ENCODE data around the gene FAHD2B. TPM values are rescaled to one million over a fixed set of nuclear protein-coding genes. Genes with fewer than 3 reads are reported as not detected.
A peak's percentile ranks its signal among the peaks of the same experiment; 100 is the strongest.
"Not testable (repeated sequence)": the region's sequence is repeated elsewhere in the genome, so short reads cannot be mapped to it uniquely, and the experiment has no call there.

Gene FAHD2B
- total RNA-seq (ENCODE audit: low replicate concordance) = 0.90 and 2.5 TPM in 2 replicates

DNA sequence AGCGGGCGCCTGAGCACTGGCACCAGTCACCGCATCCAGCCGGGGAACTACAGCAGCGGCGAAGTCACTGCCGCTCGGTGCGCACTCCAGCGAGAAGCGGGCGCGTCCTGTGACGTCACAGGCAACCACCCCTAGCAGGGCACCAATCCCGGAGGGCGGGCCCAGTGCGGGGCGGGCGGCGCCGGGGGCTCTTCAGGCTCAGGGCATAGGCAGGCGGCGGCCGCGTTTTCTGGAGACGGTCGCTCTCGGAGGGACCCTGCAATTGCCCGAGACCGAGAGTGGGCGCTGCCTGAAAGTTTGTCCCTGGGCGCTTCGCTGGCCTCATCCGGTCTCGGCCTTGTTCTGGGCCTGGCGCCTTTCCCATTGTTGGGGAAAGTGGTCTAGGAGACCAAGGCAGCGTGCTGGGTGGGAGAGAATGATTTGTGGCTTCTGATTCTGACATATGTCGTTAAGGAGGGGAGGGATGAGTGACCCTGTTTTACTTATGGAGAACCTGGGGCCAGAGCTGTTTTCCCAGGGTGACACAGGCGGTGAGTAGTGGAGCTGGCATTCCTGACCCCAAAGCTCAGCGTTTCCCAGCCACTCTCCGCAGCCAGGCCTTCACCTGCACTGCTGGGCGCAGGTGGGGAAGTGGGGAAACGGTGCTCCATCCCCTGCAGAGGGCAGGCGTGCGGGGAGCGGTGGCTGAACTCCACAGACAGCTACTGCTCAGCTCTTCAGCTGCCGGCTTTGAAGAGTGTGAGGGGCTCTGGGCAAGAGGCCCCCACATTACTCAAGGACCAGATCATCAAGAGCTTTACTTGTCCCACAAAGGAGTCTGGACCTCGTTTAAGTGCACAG, at the start of gene FAHD2B:
FAHD2B (minus strand) TSS at position 111 of the 840 bp plus-strand sequence. CDS start 3,176 bp downstream, outside the sequence.
- H3K4me3 ChIP-seq (ENCODE audit: low read depth, low read length) = peak within 1 kb of the TSS; percentile 40
- peak; percentile 8 for DNase-seq (ENCODE audit: low read depth)

GRCh38 chr2:97144016-97144415, 49.3 kb upstream of the FAHD2B start:
- not testable (repeated sequence) for H3K4me3 ChIP-seq (ENCODE audit: low read depth, low read length); DNase-seq (ENCODE audit: low read depth)

DNA sequence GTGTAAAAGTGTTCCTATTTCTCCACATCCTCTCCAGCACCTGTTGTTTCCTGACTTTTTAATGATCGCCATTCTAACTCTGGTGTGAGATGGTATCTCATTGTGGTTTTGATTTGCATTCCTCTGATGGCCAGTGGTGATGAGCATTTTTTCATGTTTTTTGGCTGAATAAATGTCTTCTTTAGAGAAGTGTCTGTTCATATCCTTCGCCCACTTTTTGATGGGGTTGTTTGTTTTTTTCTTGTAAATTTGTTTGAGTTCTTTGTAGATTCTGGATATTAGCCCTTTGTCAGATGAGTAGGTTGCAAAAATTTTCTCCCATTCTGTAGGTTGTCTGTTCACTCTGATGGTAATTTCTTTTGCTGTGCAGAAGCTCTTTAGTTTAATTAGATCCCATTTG, 34.4 kb upstream of the FAHD2B start:
- H3K4me3 ChIP-seq (ENCODE audit: low read depth, low read length); DNase-seq (ENCODE audit: low read depth): not testable (repeated sequence)

GRCh38 chr2:97113882-97114255, 19.2 kb upstream of the FAHD2B start:
- H3K4me3 ChIP-seq (ENCODE audit: low read depth, low read length) = peak overlapping the region; percentile 74
- not testable (repeated sequence) for DNase-seq (ENCODE audit: low read depth)

DNA sequence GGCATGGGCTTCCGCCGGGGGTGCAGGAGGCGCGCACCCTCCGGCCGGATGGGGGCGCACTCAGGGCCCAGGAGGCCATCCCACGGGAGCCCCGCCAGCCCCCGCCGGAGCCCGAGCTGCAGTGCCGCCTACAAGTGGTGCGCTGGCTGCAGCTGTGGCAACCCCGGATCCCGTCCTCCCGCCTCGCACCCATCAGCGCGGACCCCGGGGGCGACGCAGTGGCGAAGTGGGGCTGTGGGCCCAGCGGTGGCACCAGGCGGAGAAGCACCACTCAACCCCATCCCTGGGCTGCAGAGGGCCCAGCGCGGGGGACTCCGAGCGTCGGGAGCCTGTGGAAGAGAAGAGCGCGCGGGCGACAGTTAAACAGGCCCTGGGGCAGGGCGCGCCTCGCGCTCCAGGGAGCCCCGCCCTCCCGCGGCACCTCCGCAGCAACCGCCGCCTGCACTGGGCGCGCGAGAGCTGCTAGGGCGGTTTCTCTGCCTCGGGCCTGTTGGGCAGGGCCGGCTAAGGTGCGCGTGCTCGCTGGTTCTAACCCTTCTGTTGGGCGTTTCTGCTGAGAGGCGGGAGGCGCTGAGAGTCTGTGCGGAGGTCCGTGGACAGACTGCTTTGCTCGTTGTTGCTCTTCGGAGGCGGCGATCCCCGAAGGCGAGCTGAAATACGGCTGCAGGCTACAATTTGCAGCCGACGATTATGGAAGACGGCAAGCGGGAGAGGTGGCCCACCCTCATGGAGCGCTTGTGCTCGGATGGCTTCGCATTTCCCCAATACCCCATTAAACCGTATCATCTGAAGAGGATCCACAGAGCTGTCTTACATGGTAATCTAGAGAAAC, 18.6 kb upstream of the FAHD2B start, which contains the start of gene ANKRD36:
ANKRD36 (plus strand) TSS at position 104 of the 832 bp plus-strand sequence; CDS start at position 691, 587 bp downstream.
- peak; percentile 69 for DNase-seq (ENCODE audit: low read depth)
- H3K4me3 ChIP-seq (ENCODE audit: low read depth, low read length) = peak within 1 kb of the TSS; percentile 74
- peak; percentile 42 for TF ChIP-seq CTCF (IDR thresholded peaks at IDR 0.05; ENCODE audit: insufficient read depth, low read length)

GRCh38 chr2:97112320-97113049, 17.8 kb upstream of the FAHD2B start:
- peak; percentile 54 for DNase-seq (ENCODE audit: low read depth)
- TF ChIP-seq CTCF (IDR thresholded peaks at IDR 0.05; ENCODE audit: insufficient read depth, low read length) = peak; percentile 62
- H3K4me3 ChIP-seq (ENCODE audit: low read depth, low read length) = peak overlapping the region; percentile 73

DNA sequence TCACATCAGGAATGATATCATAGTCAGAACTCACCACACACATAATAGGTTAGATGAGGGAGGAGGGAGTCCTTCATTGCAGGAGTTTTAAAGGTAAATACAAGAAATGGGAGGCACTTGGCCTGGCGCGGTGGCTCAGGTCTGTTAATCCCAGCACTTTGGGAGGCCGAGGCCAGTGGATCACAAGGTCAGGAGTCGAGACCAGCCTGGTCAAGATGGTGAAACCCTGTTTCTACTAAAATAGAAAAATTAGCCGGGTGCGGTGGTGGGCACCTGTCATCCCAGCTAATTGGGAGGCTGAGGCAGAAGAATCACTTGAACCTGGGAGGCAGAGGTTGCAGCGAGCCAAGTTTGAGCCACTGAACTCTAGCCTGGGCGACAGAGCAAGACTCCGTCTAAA, 16.6 kb upstream of the FAHD2B start:
- H3K4me3 ChIP-seq (ENCODE audit: low read depth, low read length); DNase-seq (ENCODE audit: low read depth): not testable (repeated sequence)

DNA sequence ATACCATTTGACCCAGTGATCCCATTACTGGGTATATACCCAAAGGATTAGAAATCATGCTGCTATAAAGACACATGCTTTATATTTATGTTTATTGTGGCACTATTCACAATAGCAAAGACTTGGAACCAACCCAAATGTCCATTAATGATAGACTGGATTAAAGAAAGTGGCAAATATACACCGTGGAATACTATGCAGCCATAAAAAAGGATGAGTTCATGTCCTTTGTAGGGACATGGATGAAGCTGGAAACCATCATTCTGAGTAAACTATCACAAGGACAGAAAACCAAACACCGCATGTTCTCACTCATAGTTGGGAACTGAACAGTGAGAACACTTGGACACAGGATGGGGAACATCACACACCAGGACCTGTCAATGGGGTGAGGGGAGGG, 12.2 kb upstream of the FAHD2B start:
- H3K4me3 ChIP-seq (ENCODE audit: low read depth, low read length); DNase-seq (ENCODE audit: low read depth): not testable (repeated sequence)

GRCh38 chr2:97098786-97099372, 4.2 kb upstream of the FAHD2B start:
- DNase-seq (ENCODE audit: low read depth); H3K4me3 ChIP-seq (ENCODE audit: low read depth, low read length): not testable (repeated sequence)

DNA sequence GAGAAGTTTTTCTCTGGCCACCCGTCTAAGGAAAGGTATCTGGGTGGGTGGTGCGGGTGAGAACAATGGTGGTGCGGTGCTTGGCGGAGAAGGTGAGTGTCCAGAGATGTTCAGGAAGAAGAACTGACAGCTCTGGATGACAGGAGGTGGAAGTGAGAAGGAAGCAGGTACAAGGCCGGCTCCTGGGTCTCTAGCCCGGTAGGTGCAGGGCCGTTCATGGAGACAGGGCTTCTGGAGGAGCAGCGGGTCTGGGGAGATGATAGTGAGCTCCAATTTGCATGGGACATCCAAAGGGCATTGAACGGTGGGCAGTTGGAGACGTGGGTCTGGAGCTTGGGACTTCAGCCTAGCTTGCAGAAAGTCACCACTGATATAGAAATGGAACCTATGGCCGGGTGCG, 979 bp upstream of the FAHD2B start:
- no peak overlapping the region for H3K4me3 ChIP-seq (ENCODE audit: low read depth, low read length)
- no peak for DNase-seq (ENCODE audit: low read depth)
- TF ChIP-seq CTCF (IDR thresholded peaks at IDR 0.05; ENCODE audit: insufficient read depth, low read length) = no peak

GRCh38 chr2:97093983-97094771, 505 bp downstream of the FAHD2B start:
- DNase-seq (ENCODE audit: low read depth); H3K4me3 ChIP-seq (ENCODE audit: low read depth, low read length): not testable (repeated sequence)

DNA sequence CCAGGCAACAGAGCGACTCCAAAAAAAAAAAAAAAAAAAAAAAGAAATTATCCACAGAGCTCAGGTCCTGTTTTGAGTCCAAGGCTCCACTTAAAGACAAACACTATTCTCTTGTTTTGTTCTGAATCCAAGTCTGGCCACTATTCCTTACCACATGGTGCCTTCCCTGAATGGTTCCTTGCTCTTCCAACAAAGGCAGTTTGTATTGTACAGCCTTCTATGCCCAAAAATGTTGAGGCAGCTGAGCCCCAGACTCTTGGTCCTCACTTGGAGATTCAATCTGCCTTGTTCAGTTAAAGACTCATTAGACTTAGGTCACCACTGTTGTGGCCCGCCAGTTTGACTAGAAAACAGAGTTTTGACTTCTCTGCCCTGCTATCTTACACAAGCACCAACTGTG, 1.7 kb downstream of the FAHD2B start:
- DNase-seq (ENCODE audit: low read depth) = not testable (repeated sequence)

GRCh38 chr2:97088706-97089105, 6.0 kb downstream of the FAHD2B start:
- H3K4me3 ChIP-seq (ENCODE audit: low read depth, low read length); DNase-seq (ENCODE audit: low read depth): not testable (repeated sequence)

More for the DNA sequence above, 1.7 kb downstream of the FAHD2B start:
- not testable (repeated sequence) for H3K4me3 ChIP-seq (ENCODE audit: low read depth, low read length)
